Ovary (tissue), 3 donors: ENCODE results near the gene EEFSEC.

Experiments
- POLR2A ChIP-seq: fragments of 450-650 bp; IDR thresholded peaks from one replicate; pipeline ENCODE4 v1.6.1; 2017; ENCODE audit warnings: antibody characterized with exemption, mild to moderate bottlenecking, moderate library complexity
- TF ChIP-seq, protein P1 (sequence below), 3 donors: fragments of 450-650 bp in 2 of 3; fragments of 200-600 bp in 1 of 3; IDR thresholded peaks; one replicate each; pipeline versions ENCODE4 v1.5.1 to v1.8.0; 2016 to 2022; ENCODE audit warnings: antibody characterized with exemption in 3 of 3, mild to moderate bottlenecking in 1 of 3
- donor health status: DM: no; HTN: no; CAD: no.

DNA sequence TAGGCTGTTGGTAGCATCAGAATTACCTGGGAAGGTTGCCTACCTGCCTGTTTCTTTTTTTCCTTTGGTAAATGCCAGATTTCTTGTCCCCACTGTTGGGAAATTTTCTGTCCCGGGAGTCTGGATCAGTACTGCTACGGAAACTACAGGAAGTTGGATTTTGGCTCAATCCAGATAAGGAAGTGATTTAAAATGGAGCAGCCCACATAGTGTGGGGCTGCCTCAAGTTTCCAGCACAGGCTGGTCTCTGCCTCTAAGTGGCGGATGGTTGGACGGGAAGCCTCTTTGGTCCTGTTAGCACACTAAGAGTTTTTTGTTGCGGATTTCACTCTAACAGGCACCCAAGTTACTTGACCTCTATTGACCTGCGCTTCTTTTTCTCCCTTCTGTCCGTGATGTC is 54.7 kb downstream of the EEFSEC start:
- TF ChIP-seq, protein P1, sequence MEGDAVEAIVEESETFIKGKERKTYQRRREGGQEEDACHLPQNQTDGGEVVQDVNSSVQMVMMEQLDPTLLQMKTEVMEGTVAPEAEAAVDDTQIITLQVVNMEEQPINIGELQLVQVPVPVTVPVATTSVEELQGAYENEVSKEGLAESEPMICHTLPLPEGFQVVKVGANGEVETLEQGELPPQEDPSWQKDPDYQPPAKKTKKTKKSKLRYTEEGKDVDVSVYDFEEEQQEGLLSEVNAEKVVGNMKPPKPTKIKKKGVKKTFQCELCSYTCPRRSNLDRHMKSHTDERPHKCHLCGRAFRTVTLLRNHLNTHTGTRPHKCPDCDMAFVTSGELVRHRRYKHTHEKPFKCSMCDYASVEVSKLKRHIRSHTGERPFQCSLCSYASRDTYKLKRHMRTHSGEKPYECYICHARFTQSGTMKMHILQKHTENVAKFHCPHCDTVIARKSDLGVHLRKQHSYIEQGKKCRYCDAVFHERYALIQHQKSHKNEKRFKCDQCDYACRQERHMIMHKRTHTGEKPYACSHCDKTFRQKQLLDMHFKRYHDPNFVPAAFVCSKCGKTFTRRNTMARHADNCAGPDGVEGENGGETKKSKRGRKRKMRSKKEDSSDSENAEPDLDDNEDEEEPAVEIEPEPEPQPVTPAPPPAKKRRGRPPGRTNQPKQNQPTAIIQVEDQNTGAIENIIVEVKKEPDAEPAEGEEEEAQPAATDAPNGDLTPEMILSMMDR (IDR thresholded peaks at IDR 0.05), result no peak
- no peak for TF ChIP-seq POLR2A
